SK-N-SH treated with all-trans-retinoic acid at 6 μM for 48 hours (cell line): ENCODE measurements around the gene MMADHC.

ENCODE experiments used
- ATAC-seq: fragments of 200-7000 bp; cut with Tn5 transposase; 3 replicates; pipeline ENCODE4 v1.9.1; 2020; ENCODE audit warnings: mild to moderate bottlenecking, moderate library complexity
- ARNTL ChIP-seq: fragments of 450-650 bp; formaldehyde crosslinking; IDR thresholded peaks from 2 replicates; pipeline ENCODE4 v1.5.0; 2020; ENCODE audit warnings: low read depth, mild to moderate bottlenecking, moderate library complexity, borderline replicate concordance
- BACH2 ChIP-seq: fragments of 250-450 bp; sonication (Bioruptor Pico); IDR thresholded peaks from 2 replicates; pipeline ENCODE4 v1.9.0; 2021; ENCODE audit warnings: mild to moderate bottlenecking, borderline replicate concordance
- CSDC2 ChIP-seq: fragments of 250-450 bp; sonication (Bioruptor Pico); IDR thresholded peaks from 2 replicates; pipeline ENCODE4 v1.5.0; 2020; ENCODE audit warnings: mild to moderate bottlenecking, moderate library complexity
- ESRRG ChIP-seq: fragments of 250-450 bp; sonication (Bioruptor Pico); IDR thresholded peaks from 2 replicates; pipeline ENCODE4 v1.6.1; 2021; ENCODE audit warnings: mild to moderate bottlenecking
- GLIS3 ChIP-seq: fragments of 250-450 bp; sonication (Bioruptor Pico); IDR thresholded peaks from 2 replicates; pipeline ENCODE4 v1.5.0; 2020; ENCODE audit warnings: mild to moderate bottlenecking, moderate library complexity
- ISL1 ChIP-seq: fragments of 250-450 bp; sonication (Bioruptor Pico); IDR thresholded peaks from 2 replicates; pipeline ENCODE4 v2.1.2; 2022; ENCODE audit warnings: mild to moderate bottlenecking, moderate library complexity
- OSR1 ChIP-seq: fragments of 250-450 bp; sonication (Bioruptor Pico); IDR thresholded peaks from 2 replicates; pipeline ENCODE4 v1.8.0; 2022; ENCODE audit warnings: moderate library complexity, mild to moderate bottlenecking, inconsistent platforms
- PPARA ChIP-seq: fragments of 250-450 bp; sonication (Bioruptor Pico); IDR thresholded peaks from 2 replicates; pipeline ENCODE4 v1.5.0; 2020; ENCODE audit warnings: mild to moderate bottlenecking, borderline replicate concordance
- RARB ChIP-seq: fragments of 250-450 bp; sonication (Bioruptor Pico); IDR thresholded peaks from 2 replicates; pipeline ENCODE4 v1.8.0; 2021; ENCODE audit warnings: mild to moderate bottlenecking, moderate library complexity
- TCF4 ChIP-seq: fragments of 250-450 bp; sonication (Bioruptor Pico); IDR thresholded peaks from 2 replicates; pipeline ENCODE4 v1.8.0; 2021; ENCODE audit warnings: mild to moderate bottlenecking, moderate library complexity, borderline replicate concordance
- TOX ChIP-seq: fragments of 250-450 bp; sonication (Bioruptor Pico); IDR thresholded peaks from 2 replicates; pipeline ENCODE4 v1.8.0; 2021; ENCODE audit warnings: mild to moderate bottlenecking, moderate library complexity, borderline replicate concordance
- ZFP3 ChIP-seq: fragments of 250-450 bp; sonication (Bioruptor Pico); IDR thresholded peaks from 2 replicates; pipeline ENCODE4 v1.5.0; 2020; ENCODE audit warnings: mild to moderate bottlenecking, moderate library complexity
- ZNF565 ChIP-seq: fragments of 450-650 bp; formaldehyde crosslinking; conservative IDR thresholded peaks from 2 replicates; pipeline ENCODE4 v1.5.0; 2020; ENCODE audit warnings: low read depth, mild to moderate bottlenecking, moderate library complexity
- ZNF70 ChIP-seq: fragments of 450-650 bp; formaldehyde crosslinking; IDR thresholded peaks from 2 replicates; pipeline ENCODE4 v1.5.0; 2020; ENCODE audit warnings: mild to moderate bottlenecking, moderate library complexity
- ZNF8 ChIP-seq: fragments of 450-650 bp; formaldehyde crosslinking; IDR thresholded peaks from 2 replicates; pipeline ENCODE4 v1.5.0; 2020; ENCODE audit warnings: mild to moderate bottlenecking, moderate library complexity
- TF ChIP-seq, protein P1 (sequence below): fragments of 250-450 bp; sonication (Bioruptor Pico); IDR thresholded peaks from 2 replicates; pipeline ENCODE4 v1.8.0; 2021; ENCODE audit warnings: low read depth, mild to moderate bottlenecking, moderate library complexity, borderline replicate concordance
- TF ChIP-seq, protein P2 (sequence below): fragments of 250-450 bp; sonication (Bioruptor Pico); IDR thresholded peaks from 2 replicates; pipeline ENCODE4 v1.5.1; 2020; ENCODE audit warnings: low read depth, mild to moderate bottlenecking, moderate library complexity
- TF ChIP-seq, protein P3 (sequence below): fragments of 250-450 bp; sonication (Bioruptor Pico); IDR thresholded peaks from 2 replicates; pipeline ENCODE4 v1.8.0; 2020; ENCODE audit warnings: mild to moderate bottlenecking, moderate library complexity, borderline replicate concordance
- TF ChIP-seq, protein P4 (sequence below): fragments of 250-450 bp; sonication (Bioruptor Pico); IDR thresholded peaks from 2 replicates; pipeline ENCODE4 v1.5.1; 2021; ENCODE audit warnings: mild to moderate bottlenecking, moderate library complexity

Gene MMADHC

DNA sequence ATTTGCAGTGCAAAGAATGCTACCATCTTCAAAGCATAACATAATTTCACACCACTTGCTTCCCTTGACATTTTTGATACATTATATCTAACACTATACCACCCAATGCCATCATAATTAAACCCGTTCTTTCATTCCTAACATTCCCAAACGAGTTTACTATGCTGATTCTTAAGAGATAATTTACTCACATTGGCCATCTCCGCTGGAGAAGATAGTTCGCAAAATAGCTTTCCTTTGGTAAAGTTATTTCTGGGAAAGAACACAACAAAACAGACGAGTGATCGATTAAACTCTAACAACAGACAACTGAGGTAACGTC lies 716 bp downstream of the MMADHC start:
- no peak for ATAC-seq
- TF ChIP-seq ISL1 (CRISPR knock-in tag), result no peak
- no peak for TF ChIP-seq RARB (CRISPR knock-in tag)
- TF ChIP-seq GLIS3 (CRISPR knock-in tag), result no peak
- no peak for TF ChIP-seq TOX (CRISPR knock-in tag)
- no peak for TF ChIP-seq ZNF8 (CRISPR knock-in tag)
- no peak for TF ChIP-seq ARNTL (CRISPR knock-in tag)
- TF ChIP-seq, protein P1, sequence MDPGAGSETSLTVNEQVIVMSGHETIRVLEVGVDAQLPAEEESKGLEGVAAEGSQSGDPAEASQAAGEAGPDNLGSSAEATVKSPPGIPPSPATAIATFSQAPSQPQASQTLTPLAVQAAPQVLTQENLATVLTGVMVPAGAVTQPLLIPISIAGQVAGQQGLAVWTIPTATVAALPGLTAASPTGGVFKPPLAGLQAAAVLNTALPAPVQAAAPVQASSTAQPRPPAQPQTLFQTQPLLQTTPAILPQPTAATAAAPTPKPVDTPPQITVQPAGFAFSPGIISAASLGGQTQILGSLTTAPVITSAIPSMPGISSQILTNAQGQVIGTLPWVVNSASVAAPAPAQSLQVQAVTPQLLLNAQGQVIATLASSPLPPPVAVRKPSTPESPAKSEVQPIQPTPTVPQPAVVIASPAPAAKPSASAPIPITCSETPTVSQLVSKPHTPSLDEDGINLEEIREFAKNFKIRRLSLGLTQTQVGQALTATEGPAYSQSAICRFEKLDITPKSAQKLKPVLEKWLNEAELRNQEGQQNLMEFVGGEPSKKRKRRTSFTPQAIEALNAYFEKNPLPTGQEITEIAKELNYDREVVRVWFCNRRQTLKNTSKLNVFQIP (CRISPR knock-in tag), result no peak
- TF ChIP-seq, protein P2, sequence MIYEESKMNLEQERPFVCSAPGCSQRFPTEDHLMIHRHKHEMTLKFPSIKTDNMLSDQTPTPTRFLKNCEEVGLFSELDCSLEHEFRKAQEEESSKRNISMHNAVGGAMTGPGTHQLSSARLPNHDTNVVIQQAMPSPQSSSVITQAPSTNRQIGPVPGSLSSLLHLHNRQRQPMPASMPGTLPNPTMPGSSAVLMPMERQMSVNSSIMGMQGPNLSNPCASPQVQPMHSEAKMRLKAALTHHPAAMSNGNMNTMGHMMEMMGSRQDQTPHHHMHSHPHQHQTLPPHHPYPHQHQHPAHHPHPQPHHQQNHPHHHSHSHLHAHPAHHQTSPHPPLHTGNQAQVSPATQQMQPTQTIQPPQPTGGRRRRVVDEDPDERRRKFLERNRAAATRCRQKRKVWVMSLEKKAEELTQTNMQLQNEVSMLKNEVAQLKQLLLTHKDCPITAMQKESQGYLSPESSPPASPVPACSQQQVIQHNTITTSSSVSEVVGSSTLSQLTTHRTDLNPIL (CRISPR knock-in tag), result no peak
- TF ChIP-seq, protein P3, sequence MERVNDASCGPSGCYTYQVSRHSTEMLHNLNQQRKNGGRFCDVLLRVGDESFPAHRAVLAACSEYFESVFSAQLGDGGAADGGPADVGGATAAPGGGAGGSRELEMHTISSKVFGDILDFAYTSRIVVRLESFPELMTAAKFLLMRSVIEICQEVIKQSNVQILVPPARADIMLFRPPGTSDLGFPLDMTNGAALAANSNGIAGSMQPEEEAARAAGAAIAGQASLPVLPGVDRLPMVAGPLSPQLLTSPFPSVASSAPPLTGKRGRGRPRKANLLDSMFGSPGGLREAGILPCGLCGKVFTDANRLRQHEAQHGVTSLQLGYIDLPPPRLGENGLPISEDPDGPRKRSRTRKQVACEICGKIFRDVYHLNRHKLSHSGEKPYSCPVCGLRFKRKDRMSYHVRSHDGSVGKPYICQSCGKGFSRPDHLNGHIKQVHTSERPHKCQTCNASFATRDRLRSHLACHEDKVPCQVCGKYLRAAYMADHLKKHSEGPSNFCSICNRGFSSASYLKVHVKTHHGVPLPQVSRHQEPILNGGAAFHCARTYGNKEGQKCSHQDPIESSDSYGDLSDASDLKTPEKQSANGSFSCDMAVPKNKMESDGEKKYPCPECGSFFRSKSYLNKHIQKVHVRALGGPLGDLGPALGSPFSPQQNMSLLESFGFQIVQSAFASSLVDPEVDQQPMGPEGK (CRISPR knock-in tag), result no peak
- TF ChIP-seq ZNF565 (CRISPR knock-in tag), result no peak
- no peak for TF ChIP-seq ESRRG (CRISPR knock-in tag)
- no peak for TF ChIP-seq BACH2 (CRISPR knock-in tag)
- TF ChIP-seq TCF4 (CRISPR knock-in tag), result no peak
- TF ChIP-seq PPARA, result no peak
- TF ChIP-seq CSDC2 (CRISPR knock-in tag), result no peak

DNA sequence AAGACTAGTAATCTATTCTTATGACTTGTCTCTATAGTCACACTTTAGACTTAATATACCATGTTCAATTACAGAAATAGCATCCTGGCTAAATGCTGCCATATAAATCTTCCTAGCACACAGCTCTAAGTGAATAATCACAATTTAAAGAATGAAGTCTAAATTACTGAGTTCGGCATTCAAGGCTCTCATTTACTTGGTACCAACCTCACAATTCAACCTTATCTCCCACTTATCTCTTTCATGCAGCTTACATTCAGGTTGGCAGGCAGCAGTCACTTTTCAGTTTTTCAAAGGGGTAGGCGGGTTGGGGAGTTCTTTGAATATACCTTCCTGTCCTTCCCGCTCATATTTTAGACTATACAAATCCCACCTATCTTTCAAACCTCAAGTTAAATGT lies 1.5 kb downstream of the MMADHC start:
- ATAC-seq, result no peak

More for the DNA sequence above, 1.5 kb downstream of the MMADHC start:
- TF ChIP-seq ZFP3 (CRISPR knock-in tag) (no peak), ARNTL (CRISPR knock-in tag) (no peak), ZNF565 (CRISPR knock-in tag) (no peak), ZNF70 (CRISPR knock-in tag) (no peak), OSR1 (CRISPR knock-in tag) (no peak), ESRRG (CRISPR knock-in tag) (no peak), ISL1 (CRISPR knock-in tag) (no peak)
- TF ChIP-seq, protein P1 (CRISPR knock-in tag), result no peak
- TF ChIP-seq, protein P4, sequence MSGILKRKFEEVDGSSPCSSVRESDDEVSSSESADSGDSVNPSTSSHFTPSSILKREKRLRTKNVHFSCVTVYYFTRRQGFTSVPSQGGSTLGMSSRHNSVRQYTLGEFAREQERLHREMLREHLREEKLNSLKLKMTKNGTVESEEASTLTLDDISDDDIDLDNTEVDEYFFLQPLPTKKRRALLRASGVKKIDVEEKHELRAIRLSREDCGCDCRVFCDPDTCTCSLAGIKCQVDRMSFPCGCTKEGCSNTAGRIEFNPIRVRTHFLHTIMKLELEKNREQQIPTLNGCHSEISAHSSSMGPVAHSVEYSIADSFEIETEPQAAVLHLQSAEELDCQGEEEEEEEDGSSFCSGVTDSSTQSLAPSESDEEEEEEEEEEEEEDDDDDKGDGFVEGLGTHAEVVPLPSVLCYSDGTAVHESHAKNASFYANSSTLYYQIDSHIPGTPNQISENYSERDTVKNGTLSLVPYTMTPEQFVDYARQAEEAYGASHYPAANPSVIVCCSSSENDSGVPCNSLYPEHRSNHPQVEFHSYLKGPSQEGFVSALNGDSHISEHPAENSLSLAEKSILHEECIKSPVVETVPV (CRISPR knock-in tag), result no peak
- TF ChIP-seq, protein P2 (CRISPR knock-in tag), result no peak
